T1000 (cell line): ENCODE results near the gene ATP2B1.

Source experiments
- DNase-seq: peaks from one replicate; lab custom pipeline; 2025; ENCODE audit warnings: mixed read lengths; lab: John Stamatoyannopoulos, UW

The ATP2B1 gene

GRCh38 chr12:89589753-89590152 lies 118.9 kb downstream of the ATP2B1 start:
- DNase-seq: no peak

- DNase-seq: no peak
Observed at GRCh38 chr12:89578499-89578898, 130.1 kb downstream of the ATP2B1 start.

- no peak for DNase-seq
Observed at GRCh38 chr12:89576572-89577220, 131.9 kb downstream of the ATP2B1 start.

- DNase-seq: no peak
Observed at GRCh38 chr12:89575374-89575773, 133.3 kb downstream of the ATP2B1 start.

- no peak for DNase-seq
Observed at GRCh38 chr12:89574736-89575208, 133.9 kb downstream of the ATP2B1 start.

GRCh38 chr12:89573051-89573810 lies 135.4 kb downstream of the ATP2B1 start:
- no peak for DNase-seq

- no peak for DNase-seq
Observed at GRCh38 chr12:89571491-89572195, 137.0 kb downstream of the ATP2B1 start.

DNA sequence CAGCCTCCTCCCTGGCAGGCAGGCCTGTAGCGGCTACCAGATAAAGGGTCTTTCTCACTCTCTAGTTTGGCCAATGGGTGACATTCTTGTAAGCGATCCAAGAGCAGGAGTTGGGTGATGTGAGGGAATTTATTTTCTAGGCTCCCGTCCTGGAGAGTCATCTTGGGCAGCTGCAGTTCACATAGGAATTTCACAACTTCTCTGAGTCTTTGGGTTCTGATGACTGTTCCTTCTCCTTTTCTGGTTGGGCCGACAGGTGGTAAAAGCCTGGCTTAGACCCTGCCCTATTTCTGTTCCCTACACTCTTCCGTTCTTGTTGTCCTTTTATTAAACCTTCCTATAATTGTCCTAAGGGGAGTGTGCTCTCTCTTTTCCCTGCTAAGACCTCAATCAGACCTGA lies 140.2 kb downstream of the ATP2B1 start:
- no peak for DNase-seq

- DNase-seq: no peak
Observed at GRCh38 chr12:89567691-89568239, 140.9 kb downstream of the ATP2B1 start.

DNA sequence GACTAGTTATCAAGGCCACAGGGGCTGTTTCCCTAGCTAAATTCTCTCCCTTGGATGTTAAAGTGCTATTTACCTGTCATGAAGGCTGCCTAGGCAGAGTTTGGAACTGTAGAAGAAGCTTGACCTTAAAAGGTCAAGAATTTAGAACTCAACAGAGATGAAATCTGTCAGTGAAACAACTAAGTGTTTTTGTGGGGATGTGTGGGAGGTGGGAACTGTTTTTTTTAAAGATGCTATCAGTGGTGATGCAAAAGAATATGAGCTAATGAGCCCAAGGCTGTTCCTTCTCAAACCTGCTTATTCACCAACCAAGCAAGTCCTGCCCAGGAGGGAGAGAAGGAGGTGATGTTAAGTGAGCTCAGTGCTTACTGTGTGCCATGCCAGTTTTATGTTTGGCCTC lies 142.0 kb downstream of the ATP2B1 start:
- DNase-seq: no peak

GRCh38 chr12:89565002-89565401 lies 143.6 kb downstream of the ATP2B1 start:
- DNase-seq: no peak

GRCh38 chr12:89559753-89560152 lies 148.9 kb downstream of the ATP2B1 start:
- DNase-seq: no peak

- DNase-seq: no peak
Observed at GRCh38 chr12:89556976-89557375, 151.7 kb downstream of the ATP2B1 start.

DNA sequence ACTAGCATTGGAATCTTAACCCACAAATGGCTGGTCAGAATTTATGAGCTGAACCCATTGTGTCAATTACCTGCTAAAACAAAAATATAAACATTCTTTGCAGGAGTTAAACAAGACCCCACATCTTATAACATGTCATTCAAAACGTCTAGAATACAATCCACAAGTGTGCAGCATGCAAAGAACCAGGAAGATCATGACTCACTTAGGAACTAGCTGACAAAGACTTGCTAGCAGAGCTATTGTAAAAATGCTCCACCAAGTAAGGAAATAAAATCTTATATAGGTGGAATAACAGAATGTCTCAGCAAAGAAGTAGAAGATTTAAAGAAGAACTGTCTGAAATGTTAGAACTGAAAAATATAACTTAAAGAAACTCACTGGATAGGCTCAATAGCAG lies 156.3 kb downstream of the ATP2B1 start:
- DNase-seq: no peak

DNA sequence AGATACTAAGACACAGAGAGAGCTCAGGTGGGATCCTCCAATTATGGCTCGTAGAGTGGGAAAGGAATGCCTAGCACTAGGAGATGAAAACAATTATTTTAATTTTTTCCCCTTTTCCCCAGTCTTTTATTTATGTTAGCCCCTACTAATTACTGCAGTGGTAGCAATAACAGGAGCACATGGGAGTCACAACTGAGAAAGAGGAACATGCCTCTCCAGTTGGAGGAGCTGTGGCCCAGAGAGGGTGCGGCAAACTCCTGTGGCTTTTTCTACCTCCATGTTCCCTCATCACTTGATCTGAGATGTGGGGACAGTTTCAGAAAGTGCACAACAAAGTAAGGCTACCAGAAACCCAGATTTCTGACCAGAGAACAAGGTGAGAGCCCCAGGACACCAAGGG lies 156.9 kb downstream of the ATP2B1 start:
- no peak for DNase-seq

GRCh38 chr12:89547101-89547500 lies 161.5 kb downstream of the ATP2B1 start:
- no peak for DNase-seq

DNA sequence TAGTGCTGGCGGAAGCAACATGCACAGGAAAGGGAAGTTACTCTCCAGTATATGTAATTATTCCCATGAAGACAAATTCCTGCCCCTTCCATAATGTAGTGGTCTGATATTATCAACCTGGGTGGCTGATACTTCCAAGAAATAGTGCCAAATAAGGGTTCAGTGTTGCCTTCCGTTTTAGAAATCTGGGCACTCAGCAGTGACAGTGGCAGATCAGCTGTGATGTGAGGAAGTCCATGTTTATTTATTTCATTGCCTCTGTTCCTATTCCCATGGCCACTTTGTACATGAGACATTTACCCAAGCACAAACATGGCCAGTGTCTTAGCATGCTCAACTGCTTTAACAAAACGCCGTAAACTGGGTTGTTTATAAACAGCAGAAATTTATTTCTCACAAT lies 162.5 kb downstream of the ATP2B1 start:
- DNase-seq: no peak

GRCh38 chr12:89544681-89545184 lies 163.9 kb downstream of the ATP2B1 start:
- DNase-seq: no peak

DNA sequence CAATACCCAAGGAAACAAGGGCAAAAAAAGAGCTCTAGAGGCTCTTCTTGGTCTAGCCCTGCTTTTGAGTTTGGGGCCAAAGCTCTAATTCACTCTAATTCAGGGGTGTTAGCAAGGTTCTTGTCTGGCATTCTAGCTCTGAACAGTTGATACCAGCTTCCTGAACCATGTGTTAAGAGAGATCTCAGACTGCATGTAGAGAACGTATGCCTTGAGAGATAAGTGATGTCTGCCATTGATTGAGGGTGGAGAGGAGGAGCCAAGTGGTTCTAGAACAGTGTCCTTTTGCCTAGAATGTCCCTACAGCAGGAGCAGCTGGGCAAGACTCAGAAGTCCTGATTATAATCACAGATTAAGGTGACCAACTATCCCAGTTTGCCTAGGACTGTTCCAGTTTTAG lies 164.6 kb downstream of the ATP2B1 start:
- DNase-seq: no peak

- DNase-seq: peak; percentile 25
Observed at GRCh38 chr12:89542912-89543592, 165.6 kb downstream of the ATP2B1 start.

GRCh38 chr12:89542236-89542635 lies 166.4 kb downstream of the ATP2B1 start:
- DNase-seq: no peak

DNA sequence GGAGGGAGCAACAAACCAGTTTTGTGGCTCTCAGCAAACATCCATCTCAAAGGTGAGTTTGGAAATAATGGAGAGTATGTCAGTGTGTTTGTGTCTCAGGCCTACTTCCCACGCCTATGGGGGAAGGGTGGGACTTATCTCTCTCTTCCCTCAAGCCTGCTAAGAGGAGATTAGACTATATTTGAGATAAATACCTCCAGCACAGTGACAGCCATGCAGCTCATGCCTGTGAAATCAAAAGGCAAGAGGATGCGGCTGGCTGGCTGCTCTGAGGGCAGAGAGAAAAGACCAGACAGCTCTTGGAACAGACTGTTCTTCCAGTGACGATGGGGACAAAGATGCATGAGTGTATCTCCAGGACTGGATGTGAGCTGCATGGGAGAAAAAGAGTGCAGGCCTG lies 168.1 kb downstream of the ATP2B1 start:
- DNase-seq: no peak
